WTC11 (cell line): Measurements from ENCODE around the gene AMBRA1. TPM values are rescaled to one million over a fixed set of nuclear protein-coding genes. Genes with fewer than 3 reads are reported as not detected.

Experiments used
- ATAC-seq: fragments of 200-7000 bp; cut with Tn5 transposase; 2 replicates; pipeline ENCODE4 v1.10.0; 2021; ENCODE audit warnings: mild to moderate bottlenecking, moderate library complexity
- CTCF ChIA-PET: fragments of 300-600 bp; sonication (Branson Sonifier 250); formaldehyde crosslinking; loops from one replicate; lab custom pipeline; 2021; ENCODE audit warnings: antibody characterized with exemption; lab: Charles Lee
- POLR2A ChIA-PET: fragments of 350-600 bp; sonication (Branson Sonifier 250); formaldehyde crosslinking; loops from one replicate; lab custom pipeline; 2021; ENCODE audit warnings: antibody characterized with exemption; lab: Charles Lee
- DNase-seq: peaks from one replicate; pipeline ENCODE4 v3.0.0; 2021; ENCODE audit warnings: low spot score
- H3K27ac Mint-ChIP-seq: 2 replicates; pipeline ENCODE4 v1.8.0; 2021; ENCODE audit warnings: mixed read lengths
- H3K27me3 Mint-ChIP-seq: 2 replicates; pipeline ENCODE4 v1.8.0; 2021; ENCODE audit warnings: low read depth, mild to moderate bottlenecking, moderate library complexity, mixed read lengths
- H3K36me3 Mint-ChIP-seq: 2 replicates; pipeline ENCODE4 v1.8.0; 2021; ENCODE audit warnings: mixed read lengths
- H3K4me1 Mint-ChIP-seq: 2 replicates; pipeline ENCODE4 v1.8.0; 2022; ENCODE audit warnings: mixed read lengths
- H3K4me3 Mint-ChIP-seq: 2 replicates; pipeline ENCODE4 v1.8.0; 2021; ENCODE audit warnings: mild to moderate bottlenecking, moderate library complexity, mixed read lengths
- H3K9me3 Mint-ChIP-seq: 2 replicates; pipeline ENCODE4 v1.8.0; 2021; ENCODE audit warnings: mixed read lengths
- FOXP1 ChIP-seq: sonication (generic); formaldehyde crosslinking; IDR thresholded peaks from 2 replicates; pipeline ENCODE4 v1.8.0; 2022; ENCODE audit warnings: missing genetic modification reagents, mild to moderate bottlenecking, moderate library complexity, borderline replicate concordance
- GABPB1 ChIP-seq: sonication (generic); formaldehyde crosslinking; IDR thresholded peaks from 2 replicates; pipeline ENCODE4 v1.8.1; 2023; ENCODE audit warnings: mild to moderate bottlenecking, missing genetic modification reagents
- MLX ChIP-seq: sonication (generic); formaldehyde crosslinking; IDR thresholded peaks from 2 replicates; pipeline ENCODE4 v1.8.1; 2023; ENCODE audit warnings: mild to moderate bottlenecking, missing genetic modification reagents, moderate library complexity
- NFYB ChIP-seq: sonication (generic); formaldehyde crosslinking; conservative IDR thresholded peaks from 2 replicates; pipeline ENCODE4 v1.8.0; 2022; ENCODE audit warnings: low read depth, missing genetic modification reagents
- OVOL2 ChIP-seq: fragments of 250-450 bp; sonication (Bioruptor Pico); IDR thresholded peaks from 2 replicates; pipeline ENCODE4 v1.9.0; 2021; ENCODE audit warnings: mild to moderate bottlenecking, borderline replicate concordance
- RELA ChIP-seq: sonication (generic); formaldehyde crosslinking; IDR thresholded peaks from 2 replicates; pipeline ENCODE4 v1.8.1; 2022; ENCODE audit warnings: missing genetic modification reagents, mild to moderate bottlenecking, borderline replicate concordance
- SMAD3 ChIP-seq: sonication (generic); formaldehyde crosslinking; IDR thresholded peaks from 2 replicates; pipeline ENCODE4 v1.8.0; 2022; ENCODE audit warnings: missing genetic modification reagents, mild to moderate bottlenecking, borderline replicate concordance
- SP1 ChIP-seq: sonication (generic); formaldehyde crosslinking; conservative IDR thresholded peaks from 2 replicates; pipeline ENCODE4 v1.8.1; 2022; ENCODE audit warnings: missing genetic modification reagents
- STAT6 ChIP-seq: sonication (generic); formaldehyde crosslinking; conservative IDR thresholded peaks from 2 replicates; pipeline ENCODE4 v1.8.1; 2023; ENCODE audit warnings: mild to moderate bottlenecking, low read depth, missing genetic modification reagents, moderate library complexity
- TCF7 ChIP-seq: sonication (generic); formaldehyde crosslinking; IDR thresholded peaks from 2 replicates; pipeline ENCODE4 v1.8.0; 2022; ENCODE audit warnings: mild to moderate bottlenecking, low read depth, missing genetic modification reagents, moderate library complexity
- USF1 ChIP-seq: sonication (generic); formaldehyde crosslinking; IDR thresholded peaks from 2 replicates; pipeline ENCODE4 v1.8.0; 2022; ENCODE audit warnings: mild to moderate bottlenecking, missing genetic modification reagents
- ZNF263 ChIP-seq: sonication (generic); formaldehyde crosslinking; IDR thresholded peaks from 2 replicates; pipeline ENCODE4 v1.8.1; 2022; ENCODE audit warnings: low read depth, mild to moderate bottlenecking, moderate library complexity, missing genetic modification reagents
- total RNA-seq: library from RNA; stranded (reverse); gene quantifications from 3 replicates; pipeline ENCODE4 v1.2.3, GENCODE V29; 2021
- TF ChIP-seq, protein P1 (sequence below): sonication (generic); formaldehyde crosslinking; IDR thresholded peaks from 2 replicates; pipeline ENCODE4 v1.8.0; 2022; ENCODE audit warnings: mild to moderate bottlenecking, missing genetic modification reagents
- TF ChIP-seq, protein P2 (sequence below): sonication (generic); formaldehyde crosslinking; IDR thresholded peaks from 2 replicates; pipeline ENCODE4 v1.8.1; 2023; ENCODE audit warnings: mild to moderate bottlenecking, missing genetic modification reagents
- TF ChIP-seq, protein P3 (sequence below): fragments of 200-600 bp; IDR thresholded peaks from 2 replicates; pipeline ENCODE4 v1.8.0; 2022; ENCODE audit warnings: antibody characterized with exemption

Gene AMBRA1
- total RNA-seq, 1 experiment from 2014 or later, result 35.0 TPM

DNA sequence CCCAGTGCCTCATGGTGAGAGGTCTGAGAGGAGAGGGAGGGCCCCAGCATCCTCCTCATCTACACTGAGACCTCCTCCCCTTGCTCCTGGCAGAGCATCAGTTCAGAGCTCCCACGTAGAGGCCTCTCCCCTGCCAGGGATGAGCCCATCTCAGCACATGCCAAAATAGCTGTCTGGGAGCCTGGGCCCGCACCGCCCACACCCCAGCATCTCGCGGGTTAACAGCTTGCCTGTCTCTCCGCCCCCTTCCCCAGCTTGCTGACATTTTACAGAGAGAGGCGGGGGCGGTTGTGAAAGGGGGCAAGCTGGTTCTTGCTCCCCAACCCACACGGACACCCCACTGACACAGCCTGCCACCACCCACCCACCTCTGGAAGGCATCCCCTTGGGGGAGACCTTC, 240.1 kb downstream of the AMBRA1 start (continued):
- TF ChIP-seq MLX (CRISPR knock-in tag), result no peak
- TF ChIP-seq STAT6, result no peak

GRCh38 chr11:46352063-46352841, 241.6 kb downstream of the AMBRA1 start:
- ATAC-seq, result peak; percentile 77
- peak overlapping the region; percentile 30 for H3K4me3 Mint-ChIP-seq
- peak overlapping the region; percentile 89 for H3K27ac Mint-ChIP-seq

More at GRCh38 chr11:46352063-46352841, 241.6 kb downstream of the AMBRA1 start:
- ChIA-PET POLR2A (interaction anchor here (1.0 to 1.9 kb wide), 6 partner anchors 9 to 57 kb away, joined by 3 to 13 read pairs (median 4); no protein-coding TSS in a partner anchor), CTCF (interaction anchor here (0.5 to 8.8 kb wide), 53 partner anchors 9 to 522 kb away, joined by 3 to 231 read pairs (median 5); partner anchors contain the start of genes ARHGAP1, CHRM4, CREB3L1 and MDK)
- peaks cover 6% of the 10 kb centered on the region; the same call in 1 of the 2 replicates for H3K36me3 Mint-ChIP-seq
- peak; percentile 86 for DNase-seq
- no peaks in the 10 kb centered on the region for H3K9me3 Mint-ChIP-seq
- H3K4me1 Mint-ChIP-seq, result peaks cover 64% of the 10 kb centered on the region
- H3K27me3 Mint-ChIP-seq, result no peaks in the 10 kb centered on the region
- peak; percentile 51; the same call in 1 of the 2 replicates for TF ChIP-seq RELA (CRISPR knock-in tag)
- TF ChIP-seq TCF7, result no peak
- TF ChIP-seq, protein P1, sequence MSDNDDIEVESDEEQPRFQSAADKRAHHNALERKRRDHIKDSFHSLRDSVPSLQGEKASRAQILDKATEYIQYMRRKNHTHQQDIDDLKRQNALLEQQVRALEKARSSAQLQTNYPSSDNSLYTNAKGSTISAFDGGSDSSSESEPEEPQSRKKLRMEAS (CRISPR knock-in tag), result peak; percentile 53; the same call in 1 of the 2 replicates
- peak; percentile 71; the same call in 1 of the 2 replicates for TF ChIP-seq FOXP1
- TF ChIP-seq ZNF263 (CRISPR knock-in tag), result no peak
- TF ChIP-seq USF1 (CRISPR knock-in tag), result peak; percentile 16; the same call in 1 of the 2 replicates
- TF ChIP-seq OVOL2 (CRISPR knock-in tag), result no peak
- 0 out of 2 replicates have a peak, but pooled peaks have one; percentile 13 for TF ChIP-seq NFYB
- TF ChIP-seq, protein P2, sequence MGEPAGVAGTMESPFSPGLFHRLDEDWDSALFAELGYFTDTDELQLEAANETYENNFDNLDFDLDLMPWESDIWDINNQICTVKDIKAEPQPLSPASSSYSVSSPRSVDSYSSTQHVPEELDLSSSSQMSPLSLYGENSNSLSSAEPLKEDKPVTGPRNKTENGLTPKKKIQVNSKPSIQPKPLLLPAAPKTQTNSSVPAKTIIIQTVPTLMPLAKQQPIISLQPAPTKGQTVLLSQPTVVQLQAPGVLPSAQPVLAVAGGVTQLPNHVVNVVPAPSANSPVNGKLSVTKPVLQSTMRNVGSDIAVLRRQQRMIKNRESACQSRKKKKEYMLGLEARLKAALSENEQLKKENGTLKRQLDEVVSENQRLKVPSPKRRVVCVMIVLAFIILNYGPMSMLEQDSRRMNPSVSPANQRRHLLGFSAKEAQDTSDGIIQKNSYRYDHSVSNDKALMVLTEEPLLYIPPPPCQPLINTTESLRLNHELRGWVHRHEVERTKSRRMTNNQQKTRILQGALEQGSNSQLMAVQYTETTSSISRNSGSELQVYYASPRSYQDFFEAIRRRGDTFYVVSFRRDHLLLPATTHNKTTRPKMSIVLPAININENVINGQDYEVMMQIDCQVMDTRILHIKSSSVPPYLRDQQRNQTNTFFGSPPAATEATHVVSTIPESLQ (CRISPR knock-in tag), result no peak
- TF ChIP-seq, protein P3, sequence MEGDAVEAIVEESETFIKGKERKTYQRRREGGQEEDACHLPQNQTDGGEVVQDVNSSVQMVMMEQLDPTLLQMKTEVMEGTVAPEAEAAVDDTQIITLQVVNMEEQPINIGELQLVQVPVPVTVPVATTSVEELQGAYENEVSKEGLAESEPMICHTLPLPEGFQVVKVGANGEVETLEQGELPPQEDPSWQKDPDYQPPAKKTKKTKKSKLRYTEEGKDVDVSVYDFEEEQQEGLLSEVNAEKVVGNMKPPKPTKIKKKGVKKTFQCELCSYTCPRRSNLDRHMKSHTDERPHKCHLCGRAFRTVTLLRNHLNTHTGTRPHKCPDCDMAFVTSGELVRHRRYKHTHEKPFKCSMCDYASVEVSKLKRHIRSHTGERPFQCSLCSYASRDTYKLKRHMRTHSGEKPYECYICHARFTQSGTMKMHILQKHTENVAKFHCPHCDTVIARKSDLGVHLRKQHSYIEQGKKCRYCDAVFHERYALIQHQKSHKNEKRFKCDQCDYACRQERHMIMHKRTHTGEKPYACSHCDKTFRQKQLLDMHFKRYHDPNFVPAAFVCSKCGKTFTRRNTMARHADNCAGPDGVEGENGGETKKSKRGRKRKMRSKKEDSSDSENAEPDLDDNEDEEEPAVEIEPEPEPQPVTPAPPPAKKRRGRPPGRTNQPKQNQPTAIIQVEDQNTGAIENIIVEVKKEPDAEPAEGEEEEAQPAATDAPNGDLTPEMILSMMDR, result peak; percentile 98
- peak; percentile 47; the same call in 1 of the 2 replicates for TF ChIP-seq GABPB1 (CRISPR knock-in tag)
- TF ChIP-seq SMAD3, result no peak
- TF ChIP-seq SP1, result 0 out of 2 replicates have a peak, but pooled peaks have one; percentile 47
